Choroid plexus epithelial cell (primary cell): ENCODE data around the gene ITPR1.

Source experiments
- DNase-seq: peaks from one replicate; pipeline ENCODE4 v3.0.0-alpha.2; 2010; ENCODE audit warnings: low read depth
- H3K4me3 ChIP-seq: 2 replicates; pipeline ENCODE4 v1.5.1; 2011; ENCODE audit warnings: low read depth, mild to moderate bottlenecking, control low read depth, low read length, moderate library complexity
- TF ChIP-seq, protein P1 (sequence below): conservative IDR thresholded peaks from 2 replicates; pipeline ENCODE4 v1.5.1; 2011; ENCODE audit warnings: low read depth, mild to moderate bottlenecking, control low read depth, inconsistent platforms, low read length, moderate library complexity

The ITPR1 gene

GRCh38 chr3:4845882-4846281 is 352.7 kb downstream of the ITPR1 start:
- TF ChIP-seq, protein P1, sequence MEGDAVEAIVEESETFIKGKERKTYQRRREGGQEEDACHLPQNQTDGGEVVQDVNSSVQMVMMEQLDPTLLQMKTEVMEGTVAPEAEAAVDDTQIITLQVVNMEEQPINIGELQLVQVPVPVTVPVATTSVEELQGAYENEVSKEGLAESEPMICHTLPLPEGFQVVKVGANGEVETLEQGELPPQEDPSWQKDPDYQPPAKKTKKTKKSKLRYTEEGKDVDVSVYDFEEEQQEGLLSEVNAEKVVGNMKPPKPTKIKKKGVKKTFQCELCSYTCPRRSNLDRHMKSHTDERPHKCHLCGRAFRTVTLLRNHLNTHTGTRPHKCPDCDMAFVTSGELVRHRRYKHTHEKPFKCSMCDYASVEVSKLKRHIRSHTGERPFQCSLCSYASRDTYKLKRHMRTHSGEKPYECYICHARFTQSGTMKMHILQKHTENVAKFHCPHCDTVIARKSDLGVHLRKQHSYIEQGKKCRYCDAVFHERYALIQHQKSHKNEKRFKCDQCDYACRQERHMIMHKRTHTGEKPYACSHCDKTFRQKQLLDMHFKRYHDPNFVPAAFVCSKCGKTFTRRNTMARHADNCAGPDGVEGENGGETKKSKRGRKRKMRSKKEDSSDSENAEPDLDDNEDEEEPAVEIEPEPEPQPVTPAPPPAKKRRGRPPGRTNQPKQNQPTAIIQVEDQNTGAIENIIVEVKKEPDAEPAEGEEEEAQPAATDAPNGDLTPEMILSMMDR, result no peak
- DNase-seq, result no peak
- H3K4me3 ChIP-seq, result no peak overlapping the region

DNA sequence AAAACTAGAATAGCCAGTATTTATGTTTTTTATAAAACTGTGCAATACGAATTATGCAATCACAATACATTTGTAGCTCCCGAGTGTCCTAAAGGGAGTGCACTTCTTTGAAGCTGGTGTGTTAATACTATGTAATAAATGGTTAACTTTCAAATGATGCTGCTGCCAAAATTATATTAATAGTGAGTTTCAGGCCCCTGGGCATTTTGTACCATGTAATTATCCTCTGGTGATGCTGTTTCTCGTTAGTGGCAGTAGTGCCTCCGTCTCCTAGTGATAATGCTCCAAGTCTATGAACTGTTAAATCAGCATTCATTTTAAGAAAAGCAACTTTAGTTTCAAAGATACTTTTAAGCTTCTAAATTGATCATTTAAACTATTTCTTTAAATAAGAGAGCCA is 353.4 kb downstream of the ITPR1 start:
- H3K4me3 ChIP-seq, result no peak overlapping the region
- TF ChIP-seq, protein P1, result no peak
- no peak for DNase-seq

DNA sequence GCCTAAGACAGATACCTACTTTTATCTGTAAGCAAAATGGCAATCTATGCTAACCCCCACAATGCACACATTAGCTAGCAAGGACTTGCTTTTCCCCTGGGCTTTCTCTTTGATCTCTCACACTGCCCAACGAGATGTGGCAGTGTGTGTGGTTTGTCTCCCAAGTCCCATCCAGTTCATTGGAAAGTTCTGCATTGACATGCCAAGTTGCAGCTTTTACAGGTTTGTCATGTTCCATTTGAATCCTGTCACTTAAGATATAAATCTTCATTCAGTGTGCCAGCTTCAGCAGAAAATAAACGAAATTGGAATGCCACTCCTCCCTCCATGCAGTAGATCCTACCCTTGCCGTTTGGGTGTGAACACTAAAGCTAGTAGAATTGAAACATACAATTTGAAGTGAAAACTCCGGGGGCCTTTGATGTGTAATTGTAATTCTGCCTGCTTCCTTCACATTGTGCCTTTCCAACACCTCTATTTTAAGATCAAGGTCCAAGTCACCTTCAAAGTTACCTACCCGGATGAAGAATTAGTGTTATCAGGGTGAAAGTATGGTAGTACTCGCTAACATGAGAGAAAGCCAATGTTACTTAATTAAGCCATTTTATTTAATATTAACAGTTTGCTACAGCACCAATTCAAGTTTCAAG is 355.2 kb downstream of the ITPR1 start:
- no peak overlapping the region for H3K4me3 ChIP-seq
- TF ChIP-seq, protein P1, result no peak
- DNase-seq, result no peak

- no peak for DNase-seq
- TF ChIP-seq, protein P1, result no peak
- no peak overlapping the region for H3K4me3 ChIP-seq
Measured at GRCh38 chr3:4849136-4849535, 356.0 kb downstream of the ITPR1 start.

DNA sequence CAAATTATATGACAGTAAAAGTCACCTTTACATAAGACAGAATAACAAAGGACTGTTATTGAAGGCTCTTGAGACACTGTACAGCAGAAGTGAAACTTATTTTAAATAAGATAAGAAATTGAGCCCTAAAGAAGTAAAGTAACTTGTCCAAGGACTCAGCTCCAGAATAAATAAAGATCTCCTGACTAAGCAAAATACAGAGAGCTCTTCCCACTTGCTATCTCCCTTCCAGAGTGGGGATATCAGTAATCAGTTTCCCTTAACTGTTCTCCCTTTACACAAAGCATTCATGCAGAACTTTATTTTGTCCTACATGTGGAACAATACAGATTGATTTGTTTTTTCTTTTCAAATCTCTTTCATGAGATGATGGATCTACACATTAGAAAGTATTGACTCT is 356.6 kb downstream of the ITPR1 start:
- TF ChIP-seq, protein P1, result no peak
- H3K4me3 ChIP-seq, result no peak overlapping the region

GRCh38 chr3:4850211-4850927 is 357.2 kb downstream of the ITPR1 start:
- H3K4me3 ChIP-seq, result no peak overlapping the region
- DNase-seq, result no peak
- TF ChIP-seq, protein P1, result no peak

More for the DNA sequence above, 356.6 kb downstream of the ITPR1 start:
- no peak for DNase-seq

DNA sequence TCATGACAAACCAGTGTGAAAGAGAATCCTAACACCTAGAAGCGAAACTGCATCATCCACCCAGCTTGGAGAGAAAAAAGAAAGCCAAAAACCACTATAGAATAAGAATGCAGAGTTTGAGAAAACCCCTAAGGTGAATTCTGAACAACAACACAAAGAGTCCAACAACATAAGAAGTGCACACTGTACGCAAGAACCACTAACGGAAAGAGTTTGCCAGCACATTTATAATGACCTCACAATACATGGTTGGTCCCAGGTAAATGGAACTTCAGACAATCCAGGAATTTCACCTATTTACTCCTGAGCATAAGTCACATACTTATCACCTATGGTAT is 357.7 kb downstream of the ITPR1 start:
- no peak for DNase-seq
- no peak overlapping the region for H3K4me3 ChIP-seq
- TF ChIP-seq, protein P1, result no peak
